ENCODE measurements around the gene PTPRG.

- TF ChIP-seq POLR2AphosphoS5 (IDR thresholded peaks at IDR 0.05; ENCODE audit: low read depth, low read length), result no peak
- no peak for TF ChIP-seq FOXP2 (optimal IDR thresholded peaks at IDR 0.05; ENCODE audit: borderline replicate concordance, extremely low read depth, extremely low read length, insufficient read depth)
These were observed 417.4 kb downstream of the PTPRG start for GRCh38 chr3:61978460-61979419.

All from PFSK-1 (cell line).